Activated T-cell treated with anti-CD3 and anti-CD28 coated beads, Interleukin-2, amount 50 U/mL, for 72 hours (primary cell): Measurements from ENCODE around the gene MRPL18. TPM values are rescaled to one million over a fixed set of nuclear protein-coding genes. Genes with fewer than 3 reads are reported as not detected.
"Not testable (repeated sequence)": the region's sequence is repeated elsewhere in the genome, so short reads cannot be mapped to it uniquely, and the experiment has no call there.

Experiments
- ATAC-seq, 2 donors: fragments of 150-1000 bp; cut with Tn5 transposase; replicated peaks in 1 of 2; 2 replicates each; pipeline ENCODE4 v1.10.0; 2021; ENCODE audit warnings: moderate library complexity in 2 of 2, mild to moderate bottlenecking in 1 of 2
- DNase-seq, 2 donors: peaks; one replicate each; pipeline ENCODE4 v3.0.0; 2021 to 2022; ENCODE audit warnings: mixed read lengths in 1 of 2
- H3K27ac Mint-ChIP-seq: one replicate; pipeline ENCODE4 v1.8.0; 2022; ENCODE audit warnings: mild to moderate bottlenecking, moderate library complexity, mixed read lengths
- H3K27me3 Mint-ChIP-seq: one replicate; pipeline ENCODE4 v1.8.0; 2022; ENCODE audit warnings: low read depth, mixed read lengths
- H3K36me3 Mint-ChIP-seq, 2 donors: one replicate each; pipeline ENCODE4 v1.8.0; 2022; ENCODE audit warnings: mixed read lengths in 2 of 2, mild to moderate bottlenecking in 1 of 2; ENCODE audit not compliant: insufficient read depth in 2 of 2
- H3K4me1 Mint-ChIP-seq: one replicate; pipeline ENCODE4 v1.8.0; 2022; ENCODE audit warnings: low read depth, mixed read lengths
- H3K4me3 Mint-ChIP-seq, 2 donors: one replicate each; pipeline ENCODE4 v1.8.0; 2022; ENCODE audit warnings: mild to moderate bottlenecking in 2 of 2, mixed read lengths in 2 of 2, moderate library complexity in 2 of 2
- H3K9me3 Mint-ChIP-seq, 2 donors: one replicate each; pipeline ENCODE4 v1.8.0; 2022; ENCODE audit warnings: mixed read lengths in 2 of 2
- total RNA-seq, 2 donors: library from RNA; stranded (reverse); gene quantifications; one replicate each; pipeline ENCODE4 v1.2.3, GENCODE V29; 2022

MRPL18 gene
- total RNA-seq, 2 donors from 2014 or later = 58.5 to 60.5 TPM

DNA sequence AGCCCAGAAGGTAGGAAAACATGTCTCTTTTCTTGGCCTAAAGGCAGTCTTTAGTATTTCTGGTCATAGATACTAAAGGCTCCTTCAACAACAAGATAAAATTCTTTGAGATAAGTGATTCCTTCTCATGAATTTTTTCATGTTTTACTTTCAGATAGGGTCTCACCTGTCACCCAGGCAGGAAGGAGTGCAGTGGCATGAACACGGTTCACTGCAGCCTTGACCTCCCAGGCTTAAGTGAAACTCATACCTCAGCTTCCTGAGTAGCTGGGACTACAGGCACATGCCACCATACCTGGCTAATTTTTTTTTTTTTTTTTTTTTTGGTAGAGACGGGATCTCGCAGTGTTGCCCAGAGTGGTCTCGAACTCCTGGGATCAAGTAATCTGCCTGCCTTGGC, 18.9 kb downstream of the MRPL18 start:
- Mint-ChIP-seq H3K9me3 (no peaks in the 10 kb centered on the region), H3K4me1 (no peaks in the 10 kb centered on the region), H3K27me3 (no peaks in the 10 kb centered on the region), H3K4me3 (no peak overlapping the region), H3K27ac (no peak overlapping the region), H3K36me3 (no peaks in the 10 kb centered on the region)
- DNase-seq (no peak), ATAC-seq (no peak)

DNA sequence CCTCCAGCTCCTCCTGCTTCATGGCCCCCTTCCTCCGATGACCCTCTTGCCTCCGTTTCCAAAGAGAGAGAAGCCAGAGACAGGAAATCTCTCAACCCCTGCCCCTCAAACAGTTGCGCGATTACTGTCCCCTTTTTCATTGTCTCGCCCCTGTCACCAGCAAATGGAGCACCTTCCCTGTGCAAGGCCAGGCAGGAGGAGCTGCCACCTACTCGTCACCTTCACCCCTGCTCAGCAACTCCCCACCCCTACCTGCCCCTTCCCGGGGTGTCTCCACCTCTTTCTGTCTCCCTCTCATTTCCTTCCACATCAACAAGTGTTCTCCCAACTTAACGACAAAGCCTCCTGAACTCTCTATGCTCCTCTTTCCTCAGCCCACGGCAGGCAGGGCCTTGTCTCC, 23.5 kb downstream of the MRPL18 start:
- DNase-seq (no peak), ATAC-seq (no peak)
- Mint-ChIP-seq H3K36me3 (no peaks in the 10 kb centered on the region), H3K27ac (no peak overlapping the region), H3K4me1 (no peaks in the 10 kb centered on the region), H3K27me3 (no peaks in the 10 kb centered on the region), H3K4me3 (no peak overlapping the region), H3K9me3 (no peaks in the 10 kb centered on the region)

DNA sequence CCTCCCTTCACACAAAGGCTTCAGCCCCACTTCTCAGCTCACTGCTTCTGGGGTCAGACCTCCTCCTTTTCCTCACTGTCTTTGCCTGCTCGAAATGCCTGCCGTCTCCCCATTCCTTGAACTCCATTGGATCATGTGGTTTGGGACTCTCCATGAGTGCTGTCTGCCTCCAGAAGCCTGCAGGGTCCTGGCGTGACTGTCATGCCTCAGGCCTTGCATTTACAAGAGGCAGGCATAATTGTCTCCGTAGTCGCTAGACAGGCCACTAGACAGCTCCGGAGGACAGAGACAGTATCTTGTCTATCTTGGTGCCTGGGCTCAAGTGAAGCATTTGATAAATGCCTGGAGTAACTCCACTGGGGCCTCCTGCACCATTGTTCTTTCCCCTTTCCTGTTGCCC, 25.1 kb downstream of the MRPL18 start:
- H3K36me3 Mint-ChIP-seq = no peaks in the 10 kb centered on the region
- peaks cover 10% of the 10 kb centered on the region for H3K4me1 Mint-ChIP-seq
- H3K27me3 Mint-ChIP-seq = no peaks in the 10 kb centered on the region

DNA sequence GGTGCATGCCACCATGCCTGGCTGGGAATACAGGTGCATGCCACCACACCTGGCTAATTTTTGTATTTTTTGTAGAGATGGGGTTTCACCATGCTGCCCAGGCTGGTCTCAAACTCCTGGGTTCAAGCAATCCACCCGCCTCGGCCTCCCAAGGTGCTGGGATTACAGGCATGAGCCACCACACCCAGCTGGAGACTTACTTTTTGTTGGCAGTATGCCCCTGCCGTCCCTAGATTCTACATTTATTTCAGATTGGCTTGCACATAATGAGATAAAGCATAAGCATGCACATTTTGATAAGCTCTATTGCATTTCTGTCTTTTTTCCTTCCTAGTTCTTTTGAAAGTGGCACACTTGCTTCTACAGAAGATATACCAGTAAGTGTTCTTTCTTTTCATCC, 26.5 kb downstream of the MRPL18 start:
- not testable (repeated sequence) for DNase-seq, ATAC-seq, H3K27me3 Mint-ChIP-seq, H3K36me3 Mint-ChIP-seq, H3K27ac Mint-ChIP-seq, H3K9me3 Mint-ChIP-seq, H3K4me3 Mint-ChIP-seq
- H3K4me1 Mint-ChIP-seq = peaks cover 10% of the 10 kb centered on the region

More for the DNA sequence above, 25.1 kb downstream of the MRPL18 start:
- no peak overlapping the region for H3K4me3 Mint-ChIP-seq
- H3K27ac Mint-ChIP-seq = no peak overlapping the region
- no peak for DNase-seq
- ATAC-seq = no peak
- H3K9me3 Mint-ChIP-seq = no peaks in the 10 kb centered on the region

DNA sequence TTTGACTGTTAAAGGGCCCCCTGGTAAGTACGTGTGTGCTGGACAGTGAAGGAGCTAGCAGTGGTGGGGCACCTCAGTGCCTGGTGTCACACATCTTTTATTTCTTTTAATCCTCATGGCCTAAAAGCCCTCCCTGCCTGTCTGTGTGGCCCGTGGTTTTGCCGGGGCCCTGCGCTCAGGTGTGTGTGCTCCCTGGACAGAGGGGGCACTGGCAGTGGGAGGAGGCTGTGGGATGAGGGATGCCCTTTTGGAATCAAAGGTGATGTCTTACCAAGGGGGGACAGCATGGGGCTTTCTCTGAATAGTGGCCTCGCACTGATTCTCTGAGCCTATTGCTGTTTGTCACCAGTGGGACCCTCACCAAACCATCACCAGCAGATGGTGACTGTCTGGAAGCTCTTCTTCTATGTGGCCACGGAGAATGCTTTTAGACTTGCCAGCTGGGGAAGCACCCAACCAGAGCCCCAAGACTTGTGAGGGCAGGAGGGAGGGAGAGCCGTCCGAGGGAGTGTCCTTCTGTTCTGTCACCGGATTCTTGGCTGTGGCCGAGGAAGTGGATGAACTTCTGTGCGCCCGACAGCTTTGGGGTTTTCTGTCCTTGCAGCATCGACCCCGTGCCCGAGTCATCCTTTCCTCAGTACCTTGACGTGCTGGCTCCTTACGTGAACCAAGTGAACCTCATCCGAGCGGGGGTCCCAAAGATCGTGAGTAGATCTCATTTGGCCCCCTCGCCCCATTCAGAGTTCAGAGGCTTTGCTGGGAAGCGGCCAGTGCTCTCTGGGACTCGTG, 27.9 kb downstream of the MRPL18 start:
- Mint-ChIP-seq H3K9me3 (no peaks in the 10 kb centered on the region), H3K4me3 (no peak overlapping the region), H3K27ac (no peak overlapping the region), H3K4me1 (peaks cover 10% of the 10 kb centered on the region), H3K36me3 (no peaks in the 10 kb centered on the region), H3K27me3 (no peaks in the 10 kb centered on the region)
- ATAC-seq (no peak), DNase-seq (no peak)

DNA sequence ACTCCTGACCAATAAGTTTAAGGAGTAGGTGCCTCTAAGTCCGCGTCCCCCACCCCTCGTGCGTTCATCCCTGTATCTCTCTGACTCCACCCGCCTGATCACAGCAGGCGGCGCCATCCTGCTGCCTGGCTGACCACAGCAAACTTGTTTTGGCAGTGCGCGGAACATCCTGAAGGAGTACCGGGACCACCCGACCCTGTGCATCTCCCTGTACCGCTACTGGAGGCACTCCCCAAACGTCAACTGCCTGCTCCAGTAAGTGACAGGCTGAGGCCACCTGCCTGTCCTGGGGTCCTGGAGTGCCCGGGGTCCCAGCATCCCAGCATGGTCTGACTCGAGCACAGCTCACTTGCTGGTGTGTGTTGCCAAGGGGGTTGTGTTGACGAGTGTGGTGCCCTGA, 28.8 kb downstream of the MRPL18 start:
- peak overlapping the region; percentile 51 for H3K27ac Mint-ChIP-seq
- ATAC-seq = no peak
- H3K4me3 Mint-ChIP-seq = peak overlapping the region; percentile 72 to 77
- H3K9me3 Mint-ChIP-seq = no peaks in the 10 kb centered on the region
- no peaks in the 10 kb centered on the region for H3K27me3 Mint-ChIP-seq
- no peak for DNase-seq
- H3K4me1 Mint-ChIP-seq = peaks cover 10% of the 10 kb centered on the region
- H3K36me3 Mint-ChIP-seq = no peaks in the 10 kb centered on the region

DNA sequence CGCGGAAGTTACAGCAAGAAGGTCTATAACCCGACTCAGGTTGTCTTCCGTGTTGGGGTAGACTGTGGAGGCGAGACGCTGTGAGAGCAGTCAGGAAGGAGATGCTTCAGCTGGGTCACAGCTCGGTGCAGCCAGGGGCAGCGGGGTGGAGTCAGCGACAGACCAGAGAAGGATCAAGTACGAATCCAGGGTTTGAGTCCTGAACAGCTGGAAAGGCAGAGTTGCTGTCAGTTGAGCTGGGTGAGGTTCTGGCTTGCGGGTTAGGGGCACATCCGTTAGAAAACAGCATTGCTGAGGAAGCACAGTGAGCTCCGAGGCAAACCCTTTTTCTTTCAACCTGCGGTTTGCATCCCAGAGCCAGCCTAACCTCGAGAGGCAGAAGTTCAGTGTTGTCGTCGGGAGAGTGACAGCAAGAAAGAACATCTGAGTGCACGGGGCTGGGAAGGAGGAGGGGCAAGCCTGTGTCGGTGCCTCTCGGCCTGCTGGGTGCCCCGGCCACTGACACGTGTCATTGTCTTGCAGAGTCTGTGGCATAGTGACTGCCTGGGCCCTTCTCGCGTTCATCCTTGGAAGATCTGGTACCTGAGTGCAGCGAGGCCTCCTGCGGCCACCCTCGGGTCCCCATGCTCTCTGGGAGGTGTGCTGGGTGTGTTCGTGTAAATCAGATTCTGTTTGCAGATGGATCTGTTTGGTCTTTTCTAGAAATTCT, 29.8 kb downstream of the MRPL18 start:
- Mint-ChIP-seq H3K36me3 (no peaks in the 10 kb centered on the region), H3K27me3 (no peaks in the 10 kb centered on the region), H3K9me3 (no peaks in the 10 kb centered on the region), H3K4me3 (peak overlapping the region; percentile 72 to 77), H3K4me1 (peaks cover 10% of the 10 kb centered on the region), H3K27ac (peak overlapping the region; percentile 5)
- peak; percentile 79 to 86 for ATAC-seq
- DNase-seq = peak; percentile 27 to 31

DNA sequence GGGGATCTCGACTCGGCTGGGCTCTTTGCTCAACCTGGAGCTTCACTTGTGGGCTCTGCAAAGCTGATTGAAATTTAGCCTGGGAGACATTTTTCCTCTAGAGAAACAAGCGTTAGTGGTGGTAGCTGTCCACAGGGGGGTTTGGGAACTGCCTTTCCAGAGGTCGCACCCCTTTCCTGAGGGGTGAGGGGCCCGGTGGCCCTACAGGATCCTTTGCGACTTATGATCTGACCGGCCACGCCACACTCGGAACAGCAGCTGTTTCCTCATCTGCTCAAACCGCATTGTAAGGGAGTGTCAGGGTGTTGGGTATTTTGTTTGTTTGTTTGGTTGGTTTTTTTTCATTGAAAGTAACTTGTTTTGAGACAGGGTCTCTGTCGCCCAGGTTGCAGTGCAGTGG, 30.9 kb downstream of the MRPL18 start:
- no peaks in the 10 kb centered on the region for H3K9me3 Mint-ChIP-seq
- no peak overlapping the region for H3K4me3 Mint-ChIP-seq
- DNase-seq = no peak
- H3K4me1 Mint-ChIP-seq = peaks cover 10% of the 10 kb centered on the region
- H3K36me3 Mint-ChIP-seq = no peaks in the 10 kb centered on the region
- ATAC-seq = no peak
- no peak overlapping the region for H3K27ac Mint-ChIP-seq
- no peaks in the 10 kb centered on the region for H3K27me3 Mint-ChIP-seq

DNA sequence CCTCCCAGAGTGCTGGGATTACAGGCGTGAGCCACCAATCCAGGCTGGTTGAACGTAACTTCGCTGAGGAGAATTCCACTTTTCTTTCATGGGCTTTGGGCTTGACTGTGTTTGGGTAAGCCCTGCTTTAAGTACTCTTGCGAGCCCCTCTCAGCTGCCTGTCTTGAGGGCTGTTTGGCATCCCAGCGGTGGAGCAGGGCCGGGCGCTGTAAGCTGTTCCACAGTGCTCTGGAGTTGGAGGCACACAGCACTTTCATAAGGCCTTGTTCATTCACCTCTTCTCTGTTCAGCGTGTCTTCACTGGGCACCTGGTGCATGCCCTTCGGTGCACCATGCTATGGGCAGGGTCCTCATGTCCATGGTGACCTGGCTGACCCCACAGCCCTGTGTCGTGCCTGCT, 31.5 kb downstream of the MRPL18 start:
- Mint-ChIP-seq H3K27me3 (no peaks in the 10 kb centered on the region), H3K36me3 (no peaks in the 10 kb centered on the region), H3K9me3 (no peaks in the 10 kb centered on the region), H3K4me1 (peaks cover 10% of the 10 kb centered on the region), H3K4me3 (no peak overlapping the region), H3K27ac (no peak overlapping the region)
- DNase-seq (no peak), ATAC-seq (no peak)

DNA sequence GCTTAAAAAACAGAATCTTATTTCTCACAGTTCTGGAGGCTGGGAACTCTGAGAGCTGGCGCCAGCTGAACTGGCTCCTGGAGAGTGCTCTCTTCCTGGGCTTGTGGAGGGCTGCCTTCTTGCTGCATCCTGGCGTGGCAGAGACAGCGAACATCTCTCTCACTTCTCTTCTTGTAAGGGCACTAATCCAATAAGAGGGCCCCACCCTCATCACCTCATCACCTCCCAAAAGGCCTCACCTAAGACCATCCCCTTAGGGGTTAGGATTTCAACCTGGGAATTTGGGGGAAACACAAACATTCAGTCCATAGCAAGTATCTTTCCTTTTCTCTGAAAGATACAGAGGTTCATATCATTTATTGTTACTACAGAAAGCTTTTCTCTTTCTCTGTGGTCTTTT, 33.7 kb downstream of the MRPL18 start:
- ATAC-seq = no peak
- no peak for DNase-seq
- no peak overlapping the region for H3K4me3 Mint-ChIP-seq
- no peaks in the 10 kb centered on the region for H3K36me3 Mint-ChIP-seq
- peaks cover 10% of the 10 kb centered on the region for H3K4me1 Mint-ChIP-seq
- H3K27ac Mint-ChIP-seq = no peak overlapping the region
- no peaks in the 10 kb centered on the region for H3K9me3 Mint-ChIP-seq
- H3K27me3 Mint-ChIP-seq = no peaks in the 10 kb centered on the region

DNA sequence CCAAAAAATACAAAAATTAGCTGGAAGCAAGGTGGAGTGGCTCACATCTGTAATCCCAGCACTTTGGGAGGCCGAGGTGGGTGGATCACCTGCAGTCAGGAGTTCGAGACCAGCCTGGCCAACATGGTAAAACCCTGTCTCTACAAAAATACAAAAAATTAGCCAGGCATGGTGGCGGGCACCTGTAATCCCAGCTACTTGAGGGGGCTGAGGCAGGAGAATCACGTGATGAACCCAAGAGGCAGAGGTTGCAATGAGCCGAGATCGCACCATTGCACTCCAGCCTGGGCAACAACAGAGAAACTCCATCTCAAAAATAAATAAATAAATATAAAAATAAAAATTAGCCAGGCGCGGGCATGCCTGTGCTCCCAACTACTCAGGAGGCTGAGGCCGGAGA, 34.4 kb downstream of the MRPL18 start:
- not testable (repeated sequence) for H3K9me3 Mint-ChIP-seq, ATAC-seq, H3K27ac Mint-ChIP-seq

DNA sequence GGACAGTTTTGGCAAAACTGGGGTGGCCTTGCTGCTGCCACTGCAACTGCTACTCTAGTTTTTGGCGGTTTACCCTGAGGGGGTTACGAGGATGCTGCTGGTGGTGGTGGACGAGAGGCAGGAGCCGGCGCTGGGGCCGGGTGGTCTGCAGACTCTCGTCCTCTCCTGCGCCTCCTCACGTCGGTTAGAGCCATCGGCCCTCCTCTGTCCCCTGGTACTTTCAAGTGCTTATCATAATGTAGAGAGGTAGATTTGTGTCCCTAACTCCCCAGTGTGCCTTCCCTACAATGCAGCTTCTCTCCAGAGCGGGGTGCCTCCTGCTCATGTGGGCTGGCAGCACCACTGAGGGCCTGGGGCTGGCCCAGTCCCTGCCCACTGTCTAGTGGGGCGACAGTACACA, 35.7 kb downstream of the MRPL18 start:
- peaks cover 5% of the 10 kb centered on the region for H3K4me1 Mint-ChIP-seq
- H3K27ac Mint-ChIP-seq = no peak overlapping the region
- no peaks in the 10 kb centered on the region for H3K27me3 Mint-ChIP-seq

More for the DNA sequence above, 34.4 kb downstream of the MRPL18 start:
- not testable (repeated sequence) for DNase-seq, H3K4me1 Mint-ChIP-seq, H3K4me3 Mint-ChIP-seq, H3K36me3 Mint-ChIP-seq, H3K27me3 Mint-ChIP-seq

DNA sequence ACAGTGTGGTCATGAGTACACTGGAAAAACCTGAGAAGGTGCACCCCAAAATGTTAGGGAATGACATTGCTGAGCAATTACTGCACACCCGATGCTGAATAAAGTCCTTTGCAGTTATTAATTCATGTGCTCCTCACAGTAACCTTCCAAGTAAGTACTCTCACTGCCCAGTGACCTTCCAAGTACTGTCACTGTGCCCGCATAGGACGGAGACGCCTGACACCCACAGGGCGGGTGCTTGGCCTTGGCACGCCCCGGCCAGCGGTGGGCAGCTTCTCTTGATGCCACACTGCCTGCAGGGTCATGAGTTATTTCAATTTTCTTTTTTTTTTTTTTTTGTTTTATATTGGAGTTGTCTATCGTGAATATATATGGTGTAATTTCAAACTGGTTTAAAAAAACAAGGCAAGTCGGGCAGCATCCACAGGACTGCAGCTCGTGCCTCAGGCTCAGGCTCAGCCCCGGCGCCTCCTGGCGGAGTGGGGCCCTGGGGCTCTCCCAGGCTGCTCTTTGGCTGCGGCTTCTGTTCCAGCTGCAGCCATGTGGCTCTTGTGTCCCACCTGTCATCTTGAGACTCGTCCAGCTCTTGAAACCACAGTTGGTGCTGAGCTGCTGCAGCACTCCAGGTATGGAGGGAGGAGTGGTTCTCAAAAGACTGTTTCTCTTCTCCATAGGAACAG, 36.8 kb downstream of the MRPL18 start:
- Mint-ChIP-seq H3K27me3 (no peaks in the 10 kb centered on the region), H3K27ac (no peak overlapping the region), H3K9me3 (no peaks in the 10 kb centered on the region), H3K36me3 (no peaks in the 10 kb centered on the region), H3K4me1 (peaks cover 5% of the 10 kb centered on the region), H3K4me3 (no peak overlapping the region)
- no peak for ATAC-seq
- DNase-seq = no peak

More for the DNA sequence above, 35.7 kb downstream of the MRPL18 start:
- ATAC-seq (no peak), DNase-seq (no peak)
- H3K4me3 Mint-ChIP-seq = no peak overlapping the region
- H3K9me3 Mint-ChIP-seq = no peaks in the 10 kb centered on the region
- H3K36me3 Mint-ChIP-seq = no peaks in the 10 kb centered on the region
